Measurements from ENCODE around the gene PHLDA2. TPM values are rescaled to one million over a fixed set of nuclear protein-coding genes. Genes with fewer than 3 reads are reported as not detected.
A peak's percentile ranks its signal among the peaks of the same experiment; 100 is the strongest.
"Not testable (repeated sequence)": the region's sequence is repeated elsewhere in the genome, so short reads cannot be mapped to it uniquely, and the experiment has no call there.

The PHLDA2 gene
- total and polyA plus RNA-seq, 8 donors, result 3.1 to 34.2 (median 25.5) TPM; not detected in 3

DNA sequence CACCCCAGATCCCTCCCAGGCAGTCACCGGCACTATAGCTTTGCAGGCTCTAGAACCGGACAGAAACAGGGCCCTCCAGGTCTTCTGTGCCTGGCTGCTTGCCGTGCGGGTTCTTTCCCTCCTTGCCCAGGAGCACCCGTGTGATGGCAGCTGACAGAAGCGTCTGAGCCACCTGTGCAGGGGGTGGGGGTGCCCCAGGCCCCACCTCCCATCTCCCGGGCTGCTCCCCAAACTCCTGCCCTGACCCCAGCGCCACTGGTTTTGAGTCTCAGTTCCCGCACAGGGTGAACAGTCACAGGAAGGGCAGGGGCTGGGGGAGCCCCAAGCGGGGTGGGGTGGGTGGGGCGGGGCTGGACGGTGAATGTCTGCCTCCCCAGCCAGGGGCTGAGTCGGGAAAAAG, 13.2 kb upstream of the PHLDA2 start:
- intact Hi-C loops (cut with DNase I; ENCODE audit: low total_unique reads), result no loop called here
- H3K27ac ChIP-seq, result peak overlapping the region in 1 of 5 donors; percentile 8
- no peak overlapping the region for H3K4me3 ChIP-seq
- no peaks in the 10 kb centered on the region for H3K27me3 ChIP-seq
- 62 to 70% (median 68%) methylated on average over 9 to 13 of the region's 13 CpGs for WGBS, 5 donors
- peaks cover 0 to 16% (median 9%) of the 10 kb centered on the region in 4 donors for H3K9me3 ChIP-seq
- H3K36me3 ChIP-seq, result peaks cover 0 to 37% (median 30%) of the 10 kb centered on the region in 4 donors
- TF ChIP-seq POLR2AphosphoS5 (IDR thresholded peaks at IDR 0.05), result no peak
- TF ChIP-seq, protein P1, sequence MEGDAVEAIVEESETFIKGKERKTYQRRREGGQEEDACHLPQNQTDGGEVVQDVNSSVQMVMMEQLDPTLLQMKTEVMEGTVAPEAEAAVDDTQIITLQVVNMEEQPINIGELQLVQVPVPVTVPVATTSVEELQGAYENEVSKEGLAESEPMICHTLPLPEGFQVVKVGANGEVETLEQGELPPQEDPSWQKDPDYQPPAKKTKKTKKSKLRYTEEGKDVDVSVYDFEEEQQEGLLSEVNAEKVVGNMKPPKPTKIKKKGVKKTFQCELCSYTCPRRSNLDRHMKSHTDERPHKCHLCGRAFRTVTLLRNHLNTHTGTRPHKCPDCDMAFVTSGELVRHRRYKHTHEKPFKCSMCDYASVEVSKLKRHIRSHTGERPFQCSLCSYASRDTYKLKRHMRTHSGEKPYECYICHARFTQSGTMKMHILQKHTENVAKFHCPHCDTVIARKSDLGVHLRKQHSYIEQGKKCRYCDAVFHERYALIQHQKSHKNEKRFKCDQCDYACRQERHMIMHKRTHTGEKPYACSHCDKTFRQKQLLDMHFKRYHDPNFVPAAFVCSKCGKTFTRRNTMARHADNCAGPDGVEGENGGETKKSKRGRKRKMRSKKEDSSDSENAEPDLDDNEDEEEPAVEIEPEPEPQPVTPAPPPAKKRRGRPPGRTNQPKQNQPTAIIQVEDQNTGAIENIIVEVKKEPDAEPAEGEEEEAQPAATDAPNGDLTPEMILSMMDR (IDR thresholded peaks at IDR 0.05), result no peak
- TF ChIP-seq POLR2A (IDR thresholded peaks at IDR 0.05), result no peak
- no peak for TF ChIP-seq EP300 (IDR thresholded peaks at IDR 0.05)
- no peak for DNase-seq
- peaks cover 28 to 65% (median 48%) of the 10 kb centered on the region in 4 donors for H3K4me1 ChIP-seq

DNA sequence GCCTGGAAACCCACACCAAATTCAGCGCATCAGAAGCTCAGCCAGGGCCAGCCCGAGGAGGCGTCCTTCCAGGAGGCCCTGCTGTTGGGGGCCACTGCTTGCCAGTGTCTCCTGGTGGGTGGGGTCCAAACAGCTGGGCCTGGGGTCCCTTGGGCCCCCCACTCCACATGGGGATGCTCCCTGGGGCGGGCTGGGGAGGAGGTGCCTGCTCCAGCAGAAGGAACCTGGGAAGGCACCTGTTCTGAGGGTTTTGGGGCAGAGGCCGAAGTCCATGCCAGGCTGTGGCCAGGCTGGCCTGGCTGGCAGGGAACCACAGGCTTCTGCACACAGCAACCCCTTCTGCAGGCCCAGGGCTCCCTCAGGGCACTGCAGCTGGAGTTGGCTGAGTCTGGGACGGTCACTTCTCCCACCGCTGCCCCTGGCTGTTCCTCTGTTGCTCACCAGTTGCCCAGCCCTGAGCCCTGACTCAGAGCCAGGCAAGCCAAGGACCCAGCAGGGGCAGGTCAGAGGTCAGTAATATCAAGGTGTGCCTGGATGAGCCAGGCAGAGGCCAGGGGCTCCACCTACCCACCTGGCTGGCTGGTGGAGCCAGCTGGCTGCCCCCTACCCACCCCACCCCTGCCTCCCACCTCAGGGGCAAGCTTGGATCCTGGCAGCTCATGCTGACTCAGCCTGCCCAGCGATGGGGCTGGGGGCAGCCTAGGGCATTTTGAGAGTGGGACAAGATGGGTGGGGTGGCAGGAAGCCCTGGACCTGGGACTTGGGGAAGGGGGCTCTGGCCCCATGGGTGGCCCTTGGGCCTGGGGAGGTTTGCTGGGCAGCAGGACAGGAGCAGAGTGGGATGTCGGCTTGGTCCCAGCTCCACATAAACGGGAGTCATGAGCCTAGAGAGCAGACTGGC, 12.0 kb upstream of the PHLDA2 start:
- intact Hi-C loops (cut with DNase I; ENCODE audit: low total_unique reads), result no loop called here
- Histone ChIP-seq H3K4me1 (peaks cover 28 to 58% (median 44%) of the 10 kb centered on the region in 4 donors), H3K27me3 (no peaks in the 10 kb centered on the region), H3K27ac (peak overlapping the region; percentile 56 to 78 (median 67)), H3K4me3 (no peak overlapping the region), H3K9me3 (peaks cover 0 to 18% (median 10%) of the 10 kb centered on the region in 4 donors), H3K36me3 (peaks cover 0 to 27% (median 20%) of the 10 kb centered on the region in 4 donors)
- peak; percentile 54 to 85 for DNase-seq
- TF ChIP-seq, protein P1 (IDR thresholded peaks at IDR 0.05), result no peak
- peak in 1 of 3 donors; percentile 11 for TF ChIP-seq POLR2AphosphoS5 (IDR thresholded peaks at IDR 0.05)
- WGBS, 5 donors, result 24 to 33% (median 32%) methylated on average over 4 to 10 of the region's 10 CpGs

DNA sequence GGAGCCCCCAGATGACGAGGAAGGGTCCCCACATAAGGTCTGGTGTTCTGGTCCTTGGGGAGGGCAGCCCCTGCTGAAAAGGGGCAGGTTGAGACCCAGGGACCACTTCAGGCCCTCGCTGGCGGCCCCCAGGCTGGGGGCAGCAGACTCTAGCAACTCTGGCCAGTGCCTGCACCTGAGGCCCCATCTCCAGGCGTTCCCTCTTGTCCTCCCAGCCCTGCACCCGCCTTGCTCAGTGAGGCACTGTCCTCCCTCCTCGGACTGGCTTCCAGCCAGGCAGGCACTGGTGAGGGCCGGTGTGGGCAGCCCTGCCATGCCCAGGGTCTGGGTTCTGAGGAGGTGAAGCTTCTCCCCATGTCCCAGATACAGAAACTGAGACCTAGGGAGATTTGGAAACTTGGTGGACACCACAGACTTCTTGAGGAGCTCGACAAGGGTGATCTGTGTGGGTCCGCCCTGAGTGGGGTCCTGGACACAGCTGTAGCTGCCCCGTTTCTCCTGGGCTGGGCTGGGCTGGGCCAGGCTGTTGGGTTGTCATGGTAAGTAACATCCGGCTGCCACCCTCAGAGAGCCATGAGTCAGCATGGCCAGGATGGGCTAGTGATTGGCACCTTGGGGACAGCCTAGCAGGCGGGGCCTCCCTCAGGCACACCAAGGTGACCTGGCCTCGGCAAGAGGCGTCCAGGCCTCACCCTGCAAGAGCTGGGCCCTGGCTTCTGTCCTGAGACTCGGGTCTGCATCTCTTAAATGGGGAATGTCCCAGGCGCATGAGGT, 11.1 kb upstream of the PHLDA2 start:
- peaks cover 0 to 18% (median 10%) of the 10 kb centered on the region in 4 donors for H3K9me3 ChIP-seq
- peak; percentile 70 for DNase-seq
- 41 to 50% (median 43%) methylated on average over 15 to 16 of the region's 16 CpGs for WGBS, 5 donors
- no peaks in the 10 kb centered on the region for H3K27me3 ChIP-seq
- TF ChIP-seq POLR2AphosphoS5 (IDR thresholded peaks at IDR 0.05), result peak in 1 of 3 donors; percentile 34
- no peak for TF ChIP-seq EP300 (IDR thresholded peaks at IDR 0.05)
- no peak for TF ChIP-seq POLR2A (IDR thresholded peaks at IDR 0.05)
- TF ChIP-seq, protein P1 (IDR thresholded peaks at IDR 0.05), result no peak
- H3K4me3 ChIP-seq, result no peak overlapping the region
- H3K36me3 ChIP-seq, result peaks cover 0 to 23% (median 20%) of the 10 kb centered on the region in 4 donors
- H3K27ac ChIP-seq, result peak overlapping the region; percentile 56 to 78 (median 67)
- peaks cover 21 to 50% (median 36%) of the 10 kb centered on the region in 4 donors for H3K4me1 ChIP-seq
- intact Hi-C loops (cut with DNase I; ENCODE audit: low total_unique reads), result no loop called here

DNA sequence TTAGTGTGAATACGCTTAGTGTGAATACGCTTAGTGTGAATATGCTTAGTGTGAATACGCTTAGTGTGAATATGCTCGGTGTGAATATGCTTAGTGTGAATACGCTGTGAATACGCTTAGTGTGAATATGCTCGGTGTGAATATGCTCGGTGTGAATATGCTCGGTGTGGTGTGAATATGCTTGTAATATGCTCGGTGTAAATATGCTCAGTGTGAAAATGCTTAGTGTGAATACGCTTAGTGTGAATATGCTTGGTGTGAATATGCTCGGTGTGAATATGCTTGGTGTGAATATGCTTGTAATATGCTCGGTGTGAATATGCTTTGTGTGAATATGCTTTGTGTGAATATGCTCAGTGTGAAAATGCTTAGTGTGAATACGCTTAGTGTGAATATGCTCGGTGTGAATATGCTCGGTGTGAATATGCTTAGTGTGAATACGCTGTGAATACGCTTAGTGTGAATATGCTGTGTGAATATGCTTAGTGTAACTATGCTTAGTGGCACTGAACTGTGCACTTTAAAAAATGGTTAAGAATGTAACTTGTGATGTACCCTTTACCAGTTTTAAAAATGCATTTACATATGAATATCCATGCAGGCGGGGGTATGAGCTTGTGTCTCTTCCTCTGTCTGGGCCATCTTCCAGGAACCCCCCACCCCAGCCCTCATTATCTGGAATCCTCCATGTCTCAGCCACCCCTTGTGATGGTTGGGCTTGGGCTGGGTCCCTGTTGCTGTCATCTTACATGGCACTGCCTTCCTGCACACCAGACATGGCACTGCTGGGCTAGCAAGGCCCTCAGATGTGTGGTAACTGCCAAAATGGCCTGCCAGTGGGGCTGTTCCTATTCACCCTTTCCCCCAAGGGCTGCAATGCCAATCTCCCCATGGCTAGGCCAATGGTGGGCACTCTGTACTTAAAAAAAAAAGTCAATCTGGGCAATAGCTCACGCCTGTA, 9.5 kb upstream of the PHLDA2 start:
- intact Hi-C loops (cut with DNase I; ENCODE audit: low total_unique reads); DNase-seq; H3K27me3 ChIP-seq; H3K36me3 ChIP-seq; H3K4me3 ChIP-seq; H3K27ac ChIP-seq: not testable (repeated sequence)
- WGBS, 5 donors, result 83 to 91% (median 90%) methylated on average over 18 to 20 of the region's 20 CpGs
- Histone ChIP-seq H3K4me1 (peaks cover 18 to 39% (median 22%) of the 10 kb centered on the region in 4 donors), H3K9me3 (peaks cover 0 to 18% (median 10%) of the 10 kb centered on the region in 4 donors)

DNA sequence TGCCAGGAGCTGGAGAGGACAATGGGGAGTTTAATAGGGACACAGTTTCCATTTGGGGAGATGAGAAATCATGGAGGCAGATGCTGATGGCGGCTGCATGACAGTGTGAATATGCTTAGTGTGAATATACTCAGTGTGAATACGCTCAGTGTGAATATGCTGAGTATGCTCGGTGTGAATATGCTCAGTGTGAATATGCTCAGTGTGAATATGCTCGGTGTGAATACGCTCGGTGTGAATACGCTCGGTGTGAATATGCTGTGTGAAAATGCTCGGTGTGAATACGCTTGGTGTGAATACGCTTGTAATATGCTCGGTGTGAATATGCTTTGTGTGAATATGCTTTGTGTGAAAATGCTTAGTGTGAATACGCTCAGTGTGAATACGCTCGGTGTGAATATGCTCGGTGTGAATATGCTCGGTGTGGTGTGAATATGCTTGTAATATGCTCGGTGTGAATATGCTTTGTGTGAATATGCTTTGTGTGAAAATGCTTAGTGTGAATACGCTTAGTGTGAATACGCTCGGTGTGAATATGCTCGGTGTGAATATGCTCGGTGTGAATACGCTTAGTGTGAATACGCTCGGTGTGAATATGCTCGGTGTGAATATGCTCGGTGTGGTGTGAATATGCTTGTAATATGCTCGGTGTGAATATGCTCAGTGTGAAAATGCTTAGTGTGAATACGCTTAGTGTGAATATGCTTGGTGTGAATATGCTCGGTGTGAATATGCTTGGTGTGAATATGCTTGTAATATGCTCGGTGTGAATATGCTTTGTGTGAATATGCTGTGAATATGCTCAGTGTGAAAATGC, 8.6 kb upstream of the PHLDA2 start:
- H3K36me3 ChIP-seq; H3K4me3 ChIP-seq; H3K27me3 ChIP-seq; intact Hi-C loops (cut with DNase I; ENCODE audit: low total_unique reads); DNase-seq; H3K27ac ChIP-seq: not testable (repeated sequence)
- Histone ChIP-seq H3K9me3 (peaks cover 0 to 18% (median 10%) of the 10 kb centered on the region in 4 donors), H3K4me1 (peaks cover 23 to 39% (median 26%) of the 10 kb centered on the region in 4 donors)
- 79 to 93% (median 92%) methylated on average over 31 to 32 of the region's 32 CpGs for WGBS, 5 donors
